HPDE6-E6E7 (cell line): ENCODE data around the gene ZNF778.
"Not testable (repeated sequence)": the region's sequence is repeated elsewhere in the genome, so short reads cannot be mapped to it uniquely, and the experiment has no call there.

Experiments used
- DNase-seq: peaks from one replicate; pipeline ENCODE4 v3.0.0; 2011; ENCODE audit warnings: missing footprints; ENCODE audit errors: extremely low spot score

ZNF778 gene

GRCh38 chr16:89216315-89217137, 977 bp upstream of the ZNF778 start:
- DNase-seq = peak; percentile 92

DNA sequence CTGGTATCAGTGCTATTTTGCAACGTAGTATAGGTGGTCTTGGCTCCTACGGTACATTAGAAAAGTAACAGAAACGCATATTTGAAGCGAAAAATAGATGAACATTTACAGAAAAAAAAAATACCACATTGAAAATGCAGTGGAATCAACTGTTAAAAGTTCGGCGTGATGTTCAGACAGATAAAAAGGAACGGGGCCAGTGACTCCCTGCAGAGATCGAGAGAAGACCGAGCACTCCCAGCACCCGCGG, 440 bp upstream of the ZNF778 start:
- DNase-seq = no peak

DNA sequence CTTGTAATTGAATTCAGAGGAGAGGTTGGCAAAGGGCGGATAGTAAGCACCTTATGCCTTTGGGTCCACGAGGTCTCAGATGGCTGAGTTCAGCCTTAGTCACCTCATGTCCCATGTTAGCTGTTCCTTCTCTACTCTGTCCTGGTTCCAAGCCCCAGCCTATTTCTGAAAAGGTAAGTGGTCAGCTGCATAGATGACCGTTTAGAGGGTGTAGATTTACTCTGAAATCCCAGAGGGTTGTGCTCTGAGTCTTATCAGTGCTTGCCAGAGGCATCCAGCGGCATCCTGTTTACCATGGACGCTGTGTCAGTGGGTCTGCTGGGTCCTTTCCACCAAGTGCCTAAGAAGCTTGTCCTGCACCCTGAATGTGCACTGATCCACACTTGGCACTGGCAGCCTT, 1.9 kb downstream of the ZNF778 start:
- DNase-seq = no peak

- DNase-seq = no peak
These were observed 4.1 kb downstream of the ZNF778 start for GRCh38 chr16:89221604-89222003.

GRCh38 chr16:89222931-89223330, 5.4 kb downstream of the ZNF778 start:
- DNase-seq = no peak

- DNase-seq = no peak
These were observed 7.2 kb downstream of the ZNF778 start for GRCh38 chr16:89224665-89225064.

DNA sequence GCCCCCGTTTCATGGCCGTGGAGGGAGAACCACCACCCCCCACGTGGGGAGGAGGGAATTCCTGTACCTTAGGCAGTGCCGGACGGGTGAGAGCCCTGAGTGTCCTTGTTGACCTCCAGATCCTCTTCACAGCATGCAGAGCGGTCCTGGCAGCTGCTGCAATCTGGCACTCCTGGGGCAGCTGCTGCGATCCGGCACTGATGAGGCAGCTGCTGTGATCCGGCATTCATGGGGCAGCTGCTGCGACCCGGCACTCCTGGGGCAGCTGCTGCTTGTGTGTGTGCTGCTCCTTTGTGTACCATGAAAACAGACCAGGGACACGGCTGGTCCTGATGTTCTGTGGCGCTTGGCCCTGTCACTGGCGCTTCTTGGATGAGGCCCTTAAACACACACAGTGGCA, 12.8 kb downstream of the ZNF778 start:
- DNase-seq = no peak

GRCh38 chr16:89232107-89232506, 14.6 kb downstream of the ZNF778 start:
- no peak for DNase-seq

DNA sequence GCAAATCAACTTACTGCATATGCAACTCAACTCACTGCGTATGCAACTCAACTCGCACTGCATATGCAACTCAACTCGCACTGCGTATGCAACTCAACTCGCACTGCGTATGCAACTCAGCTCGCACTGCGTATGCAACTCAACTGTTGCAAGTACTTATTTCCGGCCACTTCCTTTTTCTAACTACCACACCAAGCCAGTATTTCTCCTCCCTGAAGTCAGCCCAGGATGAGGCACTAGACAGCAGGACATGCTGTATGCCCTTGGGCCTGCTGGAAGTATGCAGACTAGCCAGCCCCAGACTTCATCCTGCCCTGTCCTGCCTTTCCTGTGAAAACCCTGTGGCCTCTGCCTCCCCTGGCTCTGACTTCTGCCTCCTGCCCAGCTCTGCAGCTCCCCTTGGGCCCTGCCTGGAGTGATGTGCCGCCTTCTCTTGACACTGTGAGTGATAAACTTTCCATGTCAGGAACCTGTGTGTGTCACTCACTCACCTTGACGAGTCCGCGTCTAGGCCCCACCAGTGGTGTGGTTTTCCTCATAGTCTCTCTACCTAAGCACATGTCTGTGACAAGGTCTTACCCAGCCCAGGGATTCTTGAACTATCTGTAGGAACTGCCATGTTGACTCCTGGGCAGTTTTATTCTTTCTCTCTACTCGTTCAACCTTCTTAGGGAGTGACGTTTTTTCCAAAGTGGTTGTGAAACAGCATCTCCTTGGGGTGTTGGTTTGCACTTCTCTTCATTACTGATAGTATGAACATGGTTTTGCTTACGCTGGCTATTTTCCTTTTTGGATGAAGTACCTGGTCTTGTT, 16.4 kb downstream of the ZNF778 start:
- DNase-seq = no peak

DNA sequence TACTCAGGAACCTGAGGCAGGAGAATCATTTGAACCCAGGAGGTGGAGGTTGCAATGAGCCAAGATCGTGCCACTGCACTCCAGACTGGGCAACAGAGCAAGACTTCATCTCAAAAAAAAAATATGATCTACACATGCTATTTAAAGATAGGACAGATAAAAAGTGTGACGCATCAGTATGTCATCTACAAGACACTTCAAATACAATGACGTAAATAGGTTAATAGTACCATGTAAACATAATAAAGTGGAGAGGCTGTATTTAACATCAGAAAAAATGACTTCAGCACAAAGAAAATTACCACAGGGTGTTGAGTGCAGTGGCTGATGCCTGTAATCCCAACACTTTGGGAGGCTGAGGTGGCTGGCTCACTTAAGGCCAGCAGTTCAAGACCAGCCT, 20.2 kb downstream of the ZNF778 start:
- no peak for DNase-seq

GRCh38 chr16:89241187-89242007, 23.9 kb downstream of the ZNF778 start:
- peak; percentile 57 for DNase-seq

DNA sequence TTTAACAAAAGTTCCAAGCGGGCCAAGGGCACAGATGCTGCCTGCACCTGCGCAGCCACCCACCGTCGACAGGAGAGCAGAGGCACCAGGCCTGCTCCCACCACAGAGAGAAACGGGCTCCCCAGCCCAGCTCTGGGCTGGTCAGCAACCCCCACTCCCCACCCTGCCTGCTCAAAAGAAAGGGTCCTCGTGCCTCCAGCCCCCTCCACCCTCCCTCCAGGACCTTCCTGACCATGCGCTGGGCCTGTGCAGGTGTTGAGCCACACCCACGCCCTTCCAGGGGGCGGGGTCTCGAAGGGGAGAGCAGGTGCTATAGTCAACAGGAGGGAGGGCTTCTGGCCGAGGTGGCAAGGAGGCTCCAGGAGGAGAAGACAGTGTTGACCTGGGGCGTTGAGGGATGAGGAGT, 25.3 kb downstream of the ZNF778 start:
- DNase-seq = no peak

GRCh38 chr16:89243664-89244063, 26.2 kb downstream of the ZNF778 start:
- DNase-seq = no peak

- DNase-seq = not testable (repeated sequence)
These were observed 26.8 kb downstream of the ZNF778 start for GRCh38 chr16:89244264-89244663.

- DNase-seq = no peak
These were observed 27.3 kb downstream of the ZNF778 start for GRCh38 chr16:89244754-89245153.

DNA sequence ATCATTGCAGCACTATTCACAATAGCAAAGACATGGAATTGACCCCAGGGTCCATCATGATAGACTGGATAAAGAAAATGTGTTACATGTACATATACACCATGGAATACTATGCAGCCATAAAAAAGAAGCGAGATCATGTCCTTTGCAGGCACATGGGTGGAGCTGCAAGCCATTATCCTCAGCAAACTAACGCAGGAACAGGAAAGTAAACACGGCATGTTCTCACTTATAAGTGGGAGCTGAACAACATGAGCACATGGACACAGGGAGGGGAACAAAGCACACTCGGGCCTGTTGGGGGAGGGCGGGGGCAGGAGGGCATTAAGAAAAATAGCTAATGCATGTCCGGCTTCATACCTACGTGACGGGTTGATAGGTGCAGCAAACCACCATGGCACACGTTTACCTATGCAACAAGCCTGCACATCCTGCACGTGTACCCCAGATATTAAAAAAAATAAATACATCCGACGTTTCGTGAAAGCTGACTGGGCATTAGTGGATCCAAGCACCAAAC, 28.9 kb downstream of the ZNF778 start:
- DNase-seq = no peak

DNA sequence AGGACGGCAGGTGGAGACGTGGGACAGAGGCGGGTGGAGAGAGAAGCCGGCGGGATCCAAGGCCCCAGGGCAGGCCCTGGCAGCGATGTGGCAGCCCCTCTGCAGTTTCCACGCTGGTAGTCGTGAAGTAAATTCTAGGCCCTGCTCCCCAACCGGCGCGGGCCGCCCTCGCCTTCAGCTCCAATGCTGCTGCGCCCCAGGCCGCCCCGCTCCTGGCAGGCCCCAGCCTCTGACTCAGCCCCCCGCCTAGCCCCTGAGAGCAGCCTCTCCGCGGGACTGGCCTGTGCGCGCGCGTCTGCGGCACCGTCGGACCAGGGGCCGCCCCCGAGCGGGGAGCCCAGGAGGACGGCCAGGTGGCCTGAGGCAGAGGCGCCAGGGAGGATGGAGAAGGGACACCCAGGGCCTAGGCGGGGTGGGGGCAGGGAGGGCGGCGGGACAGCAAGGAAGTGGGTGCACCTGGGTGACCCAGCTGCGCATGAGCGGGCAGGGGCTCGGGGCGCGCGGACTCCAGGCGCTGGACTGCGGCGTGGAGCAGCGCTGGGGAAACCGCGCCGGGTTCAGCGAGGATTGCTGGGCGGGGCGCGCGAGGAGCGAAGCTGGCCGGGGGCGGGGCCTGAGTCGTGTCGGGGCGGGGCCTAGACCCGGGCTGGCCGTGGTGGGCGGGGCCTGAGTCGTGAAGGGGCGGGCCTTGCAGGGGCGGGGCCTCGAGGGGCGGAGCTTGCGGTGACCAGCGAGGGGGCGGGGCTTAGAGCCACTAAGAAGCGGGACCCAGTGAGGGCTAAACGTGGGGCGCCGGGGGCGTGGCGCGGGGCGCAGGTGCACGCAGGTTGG, 29.6 kb downstream of the ZNF778 start:
- DNase-seq = peak; percentile 82

DNA sequence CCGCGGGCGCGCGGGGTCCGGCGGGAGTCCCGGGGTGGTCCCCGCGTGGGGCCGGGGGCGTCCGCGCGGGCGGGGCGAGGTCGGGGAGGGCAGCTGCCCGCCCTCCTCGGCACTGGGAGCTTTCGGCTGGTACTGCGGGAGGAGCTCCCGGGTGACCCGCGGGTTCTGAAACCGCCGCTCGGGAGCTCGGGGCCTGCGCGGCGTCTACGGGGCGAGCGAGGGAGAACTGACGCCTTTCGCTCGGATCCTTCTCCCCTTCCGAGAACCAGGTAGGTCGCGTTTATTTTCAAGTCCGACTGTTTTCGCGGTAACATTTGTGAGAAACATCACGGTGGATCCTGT, 30.2 kb downstream of the ZNF778 start:
- not testable (repeated sequence) for DNase-seq

DNA sequence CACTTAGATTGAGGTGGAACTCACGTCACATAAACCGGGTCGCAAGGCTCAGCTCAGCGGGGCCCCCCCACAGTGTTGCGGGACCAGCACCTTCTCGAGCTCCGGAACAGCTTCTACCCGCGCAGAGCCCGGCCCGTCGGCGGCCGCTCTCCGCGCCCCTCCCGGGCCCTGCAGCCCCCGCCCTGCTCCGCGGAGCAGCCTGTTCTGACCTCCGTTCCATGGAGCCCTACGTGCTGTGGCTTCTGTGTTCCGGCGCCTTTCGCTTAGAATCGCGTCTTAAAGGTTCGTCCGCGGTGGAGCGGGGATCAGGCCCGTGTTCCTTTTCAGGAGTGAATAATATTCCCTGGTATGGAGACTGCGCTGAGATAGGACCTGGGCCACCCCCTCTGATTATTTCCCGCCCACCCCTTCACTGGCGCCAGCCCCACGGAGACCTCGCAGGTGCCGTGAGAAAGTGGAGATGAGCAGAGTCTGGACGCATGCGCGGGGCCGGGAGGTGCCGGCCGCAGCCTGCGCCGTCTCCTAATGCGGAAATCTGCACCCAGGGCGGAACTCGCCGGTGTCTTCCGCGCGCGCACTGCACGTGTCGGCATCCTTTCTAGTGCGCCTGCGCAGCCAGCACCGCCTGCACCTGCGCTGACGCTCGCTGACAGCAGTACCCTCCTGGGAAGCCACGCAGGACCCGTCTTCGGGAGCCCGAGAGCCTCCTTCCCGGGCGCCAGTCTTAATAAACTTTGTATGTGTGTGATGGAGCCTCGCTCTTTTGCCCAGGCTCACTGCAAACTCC, 30.9 kb downstream of the ZNF778 start:
- no peak for DNase-seq

GRCh38 chr16:89253548-89254287, 36.2 kb downstream of the ZNF778 start:
- DNase-seq = no peak
